CD8-positive, alpha-beta memory T cell (primary cell): ENCODE results near the gene RELCH. TPM values are rescaled to one million over a fixed set of nuclear protein-coding genes. Genes with fewer than 3 reads are reported as not detected.
A peak's percentile ranks its signal among the peaks of the same experiment; 100 is the strongest.

Experiments
- CTCF ChIA-PET: fragments of 350-600 bp; sonication (Branson Sonifier 250); formaldehyde crosslinking; loops from one replicate; lab custom pipeline; 2021; ENCODE audit warnings: antibody characterized with exemption; lab: Charles Lee
- POLR2A ChIA-PET: fragments of 350-600 bp; sonication (Branson Sonifier 250); formaldehyde crosslinking; loops from one replicate; lab custom pipeline; 2021; ENCODE audit warnings: antibody characterized with exemption; lab: Charles Lee
- DNase-seq, 5 donors: peaks; one replicate each; pipeline versions ENCODE4 v3.0.0 to v3.0.0-alpha.2; 2020 to 2022; ENCODE audit warnings: mixed read lengths in 1 of 5
- H3K27ac ChIP-seq: one replicate; pipeline ENCODE4 v1.7.0; 2013; ENCODE audit warnings: low read depth, mild to moderate bottlenecking, low read length, moderate library complexity
- H3K27me3 ChIP-seq: 2 replicates; pipeline ENCODE4 v1.7.0; 2013; ENCODE audit warnings: low read length, mild to moderate bottlenecking; ENCODE audit not compliant: insufficient read depth, poor library complexity, severe bottlenecking
- H3K36me3 ChIP-seq: 2 replicates; pipeline ENCODE4 v1.7.0; 2013; ENCODE audit warnings: mild to moderate bottlenecking, low read length, moderate library complexity; ENCODE audit not compliant: insufficient read depth
- H3K4me1 ChIP-seq: 2 replicates; pipeline ENCODE4 v1.7.0; 2013; ENCODE audit warnings: mild to moderate bottlenecking, low read length, moderate library complexity; ENCODE audit not compliant: insufficient read depth
- H3K4me3 ChIP-seq: 2 replicates; pipeline ENCODE4 v1.7.0; 2013; ENCODE audit warnings: mild to moderate bottlenecking, low read length
- H3K9me3 ChIP-seq: 2 replicates; pipeline ENCODE4 v1.7.0; 2013; ENCODE audit warnings: mild to moderate bottlenecking, low read length
- H3K27ac Mint-ChIP-seq, 8 donors: one replicate each; pipeline ENCODE4 v1.8.0; 2020 to 2021; ENCODE audit warnings: mixed read lengths in 8 of 8, mild to moderate bottlenecking in 6 of 8, inconsistent platforms in 3 of 8, moderate library complexity in 3 of 8
- H3K27me3 Mint-ChIP-seq, 2 donors: one replicate each; pipeline ENCODE4 v1.8.0; 2020 to 2021; ENCODE audit warnings: mixed read lengths in 2 of 2, mild to moderate bottlenecking in 1 of 2, moderate library complexity in 1 of 2
- H3K36me3 Mint-ChIP-seq, 3 donors: one replicate each; pipeline ENCODE4 v1.8.0; 2020 to 2021; ENCODE audit warnings: mixed read lengths in 3 of 3, inconsistent platforms in 1 of 3, mild to moderate bottlenecking in 1 of 3
- H3K4me1 Mint-ChIP-seq, 3 donors: one replicate each; pipeline ENCODE4 v1.8.0; 2020 to 2021; ENCODE audit warnings: mixed read lengths in 3 of 3, inconsistent platforms in 1 of 3, mild to moderate bottlenecking in 1 of 3
- H3K4me3 Mint-ChIP-seq, 7 donors: one replicate each; pipeline ENCODE4 v1.8.0; 2020 to 2021; ENCODE audit warnings: mixed read lengths in 7 of 7, mild to moderate bottlenecking in 6 of 7, moderate library complexity in 4 of 7, inconsistent platforms in 2 of 7
- H3K9me3 Mint-ChIP-seq, 5 donors: one replicate each; pipeline ENCODE4 v1.8.0; 2020 to 2022; ENCODE audit warnings: mixed read lengths in 5 of 5, mild to moderate bottlenecking in 3 of 5, moderate library complexity in 2 of 5, inconsistent platforms in 1 of 5
- polyA plus RNA-seq: library from polyadenylated mRNA; unstranded; fragments of 300-500 nt; fragmentation: Illumina TruSeq; gene quantifications from one replicate; pipeline ENCODE4 v1.2.3, GENCODE V29; 2021
- total RNA-seq, 2 experiments: library from RNA; stranded (reverse); gene quantifications; one replicate each; pipeline ENCODE4 v1.2.3, GENCODE V29; 2021

The RELCH gene
- total and polyA plus RNA-seq, 3 experiments from 2014 or later: 7.4 to 19.6 (median 19.6) TPM

GRCh38 chr18:62196079-62196478, 9.0 kb downstream of the RELCH start:
- Histone ChIP-seq H3K36me3 (no peaks in the 10 kb centered on the region), H3K27me3 (no peaks in the 10 kb centered on the region), H3K4me1 (peaks cover 52% of the 10 kb centered on the region), H3K4me3 (no peak overlapping the region), H3K27ac (no peak overlapping the region), H3K9me3 (no peaks in the 10 kb centered on the region)
- Mint-ChIP-seq H3K9me3 (no peaks in the 10 kb centered on the region), H3K4me1 (peaks cover 83 to 93% (median 93%) of the 10 kb centered on the region in 3 donors), H3K27ac (no peak overlapping the region), H3K4me3 (no peak overlapping the region), H3K36me3 (peaks cover 3 to 14% (median 9%) of the 10 kb centered on the region in 3 donors), H3K27me3 (no peaks in the 10 kb centered on the region)
- ChIA-PET CTCF (interaction anchor here (1.9 kb wide), 1 partner anchor 9 kb away, joined by 8 read pairs; the partner anchor contains the start of genes PIGN and RELCH), POLR2A (no interaction called here)
- no peak for DNase-seq

GRCh38 chr18:62196980-62197379, 9.9 kb downstream of the RELCH start:
- Histone ChIP-seq H3K4me3 (no peak overlapping the region), H3K9me3 (no peaks in the 10 kb centered on the region), H3K27me3 (no peaks in the 10 kb centered on the region), H3K36me3 (no peaks in the 10 kb centered on the region), H3K4me1 (peaks cover 43% of the 10 kb centered on the region), H3K27ac (no peak overlapping the region)
- CTCF ChIA-PET: interaction anchor here (1.5 to 1.9 kb wide), 2 partner anchors 10 to 53 kb away, joined by 6 to 8 read pairs; partner anchors contain the start of genes PIGN and RELCH
- Mint-ChIP-seq H3K27me3 (no peaks in the 10 kb centered on the region), H3K27ac (peak overlapping the region in 2 of 8 donors; percentile 30 to 38), H3K4me3 (no peak overlapping the region), H3K36me3 (peaks cover 3 to 6% (median 5%) of the 10 kb centered on the region in 3 donors), H3K4me1 (peaks cover 74 to 89% (median 86%) of the 10 kb centered on the region in 3 donors), H3K9me3 (no peaks in the 10 kb centered on the region)
- POLR2A ChIA-PET: interaction anchor here (1.6 kb wide), 1 partner anchor 10 kb away, joined by 5 read pairs; the partner anchor contains the start of genes PIGN and RELCH
- no peak for DNase-seq

- peaks cover 30% of the 10 kb centered on the region for H3K4me1 ChIP-seq
These were observed 11.2 kb downstream of the RELCH start for GRCh38 chr18:62198259-62198658.

GRCh38 chr18:62199629-62200028, 12.6 kb downstream of the RELCH start:
- H3K9me3 Mint-ChIP-seq: no peaks in the 10 kb centered on the region
- DNase-seq: no peak
- ChIA-PET CTCF (interaction anchor here (0.9 to 1.7 kb wide), 2 partner anchors 9 to 47 kb away, joined by 3 to 4 read pairs; no protein-coding TSS in a partner anchor), POLR2A (no interaction called here)
- no peak overlapping the region for H3K27ac ChIP-seq
- H3K4me3 ChIP-seq: no peak overlapping the region
- H3K4me1 ChIP-seq: peaks cover 24% of the 10 kb centered on the region
- H3K36me3 ChIP-seq: no peaks in the 10 kb centered on the region
- H3K9me3 ChIP-seq: no peaks in the 10 kb centered on the region
- peak overlapping the region in 1 of 8 donors; percentile 41 for H3K27ac Mint-ChIP-seq
- H3K27me3 ChIP-seq: no peaks in the 10 kb centered on the region
- H3K36me3 Mint-ChIP-seq: peaks cover 0 to 2% (median 2%) of the 10 kb centered on the region in 3 donors
- no peaks in the 10 kb centered on the region for H3K27me3 Mint-ChIP-seq
- H3K4me3 Mint-ChIP-seq: no peak overlapping the region
- peaks cover 58 to 77% (median 76%) of the 10 kb centered on the region in 3 donors for H3K4me1 Mint-ChIP-seq

More at GRCh38 chr18:62198259-62198658, 11.2 kb downstream of the RELCH start:
- no peak for DNase-seq
- Mint-ChIP-seq H3K4me3 (no peak overlapping the region), H3K9me3 (no peaks in the 10 kb centered on the region), H3K36me3 (peaks cover 0 to 2% (median 2%) of the 10 kb centered on the region in 3 donors), H3K4me1 (peaks cover 65 to 84% (median 82%) of the 10 kb centered on the region in 3 donors), H3K27ac (peak overlapping the region in 1 of 8 donors; percentile 2), H3K27me3 (no peaks in the 10 kb centered on the region)
- no peaks in the 10 kb centered on the region for H3K27me3 ChIP-seq
- H3K4me3 ChIP-seq: no peak overlapping the region
- no peaks in the 10 kb centered on the region for H3K9me3 ChIP-seq
- no peak overlapping the region for H3K27ac ChIP-seq
- H3K36me3 ChIP-seq: no peaks in the 10 kb centered on the region
- ChIA-PET CTCF (interaction anchor here (1.0 to 1.5 kb wide), 2 partner anchors 12 to 51 kb away, joined by 3 to 6 read pairs; partner anchors contain the start of genes PIGN and RELCH), POLR2A (interaction anchor here (1.6 kb wide), 1 partner anchor 11 kb away, joined by 5 read pairs; the partner anchor contains the start of genes PIGN and RELCH)

GRCh38 chr18:62200121-62200914, 13.3 kb downstream of the RELCH start:
- DNase-seq: no peak
- Mint-ChIP-seq H3K9me3 (no peaks in the 10 kb centered on the region), H3K4me3 (peak overlapping the region in 1 of 7 donors; percentile 10), H3K4me1 (peaks cover 57 to 79% (median 78%) of the 10 kb centered on the region in 3 donors), H3K27ac (peak overlapping the region in 4 of 8 donors; percentile 21 to 62 (median 51)), H3K27me3 (no peaks in the 10 kb centered on the region), H3K36me3 (peaks cover 0 to 2% (median 0%) of the 10 kb centered on the region in 3 donors)
- Histone ChIP-seq H3K4me1 (peaks cover 22% of the 10 kb centered on the region), H3K27me3 (no peaks in the 10 kb centered on the region), H3K4me3 (no peak overlapping the region), H3K36me3 (no peaks in the 10 kb centered on the region), H3K9me3 (no peaks in the 10 kb centered on the region), H3K27ac (no peak overlapping the region)
- ChIA-PET CTCF (interaction anchor here (0.9 to 1.7 kb wide), 2 partner anchors 9 to 47 kb away, joined by 3 to 4 read pairs; no protein-coding TSS in a partner anchor), POLR2A (no interaction called here)

GRCh38 chr18:62201870-62202269, 14.8 kb downstream of the RELCH start:
- Histone ChIP-seq H3K9me3 (no peaks in the 10 kb centered on the region), H3K4me1 (peaks cover 21% of the 10 kb centered on the region), H3K27me3 (no peaks in the 10 kb centered on the region), H3K4me3 (no peak overlapping the region), H3K27ac (no peak overlapping the region), H3K36me3 (no peaks in the 10 kb centered on the region)
- ChIA-PET CTCF (no interaction called here), POLR2A (no interaction called here)
- Mint-ChIP-seq H3K9me3 (no peaks in the 10 kb centered on the region), H3K36me3 (peaks cover 0 to 2% (median 0%) of the 10 kb centered on the region in 3 donors), H3K27me3 (no peaks in the 10 kb centered on the region), H3K4me3 (no peak overlapping the region), H3K27ac (no peak overlapping the region), H3K4me1 (peaks cover 50 to 78% (median 77%) of the 10 kb centered on the region in 3 donors)
- DNase-seq: no peak

GRCh38 chr18:62205824-62206223, 18.8 kb downstream of the RELCH start:
- DNase-seq: no peak
- ChIA-PET POLR2A (no interaction called here), CTCF (no interaction called here)
- H3K9me3 ChIP-seq: no peaks in the 10 kb centered on the region
- peak overlapping the region in 1 of 7 donors; percentile 40 for H3K4me3 Mint-ChIP-seq
- no peaks in the 10 kb centered on the region for H3K9me3 Mint-ChIP-seq
- peak overlapping the region in 1 of 8 donors; percentile 19 for H3K27ac Mint-ChIP-seq
- no peak overlapping the region for H3K4me3 ChIP-seq
- H3K36me3 ChIP-seq: no peaks in the 10 kb centered on the region
- H3K27me3 Mint-ChIP-seq: peaks cover 0 to 1% of the 10 kb centered on the region in 2 donors
- peaks cover 6% of the 10 kb centered on the region for H3K4me1 ChIP-seq
- peaks cover 6 to 7% (median 6%) of the 10 kb centered on the region in 3 donors for H3K36me3 Mint-ChIP-seq
- no peaks in the 10 kb centered on the region for H3K27me3 ChIP-seq
- H3K4me1 Mint-ChIP-seq: peaks cover 49 to 79% (median 77%) of the 10 kb centered on the region in 3 donors
- H3K27ac ChIP-seq: no peak overlapping the region
